ENCODE measurements around the gene HOXA3.

- TF ChIP-seq, protein P1, sequence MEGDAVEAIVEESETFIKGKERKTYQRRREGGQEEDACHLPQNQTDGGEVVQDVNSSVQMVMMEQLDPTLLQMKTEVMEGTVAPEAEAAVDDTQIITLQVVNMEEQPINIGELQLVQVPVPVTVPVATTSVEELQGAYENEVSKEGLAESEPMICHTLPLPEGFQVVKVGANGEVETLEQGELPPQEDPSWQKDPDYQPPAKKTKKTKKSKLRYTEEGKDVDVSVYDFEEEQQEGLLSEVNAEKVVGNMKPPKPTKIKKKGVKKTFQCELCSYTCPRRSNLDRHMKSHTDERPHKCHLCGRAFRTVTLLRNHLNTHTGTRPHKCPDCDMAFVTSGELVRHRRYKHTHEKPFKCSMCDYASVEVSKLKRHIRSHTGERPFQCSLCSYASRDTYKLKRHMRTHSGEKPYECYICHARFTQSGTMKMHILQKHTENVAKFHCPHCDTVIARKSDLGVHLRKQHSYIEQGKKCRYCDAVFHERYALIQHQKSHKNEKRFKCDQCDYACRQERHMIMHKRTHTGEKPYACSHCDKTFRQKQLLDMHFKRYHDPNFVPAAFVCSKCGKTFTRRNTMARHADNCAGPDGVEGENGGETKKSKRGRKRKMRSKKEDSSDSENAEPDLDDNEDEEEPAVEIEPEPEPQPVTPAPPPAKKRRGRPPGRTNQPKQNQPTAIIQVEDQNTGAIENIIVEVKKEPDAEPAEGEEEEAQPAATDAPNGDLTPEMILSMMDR (IDR thresholded peaks at IDR 0.05): no peak
- TF ChIP-seq EP300 (IDR thresholded peaks at IDR 0.05) (no peak), POLR2A (IDR thresholded peaks at IDR 0.05) (no peak), POLR2AphosphoS5 (IDR thresholded peaks at IDR 0.05) (no peak)
Measured at GRCh38 chr7:27119412-27119911, 32.9 kb downstream of the HOXA3 start.
